Measurements from ENCODE around the gene TXN. TPM values are rescaled to one million over a fixed set of nuclear protein-coding genes. Genes with fewer than 3 reads are reported as not detected.
A peak's percentile ranks its signal among the peaks of the same experiment; 100 is the strongest.

Gene TXN
- total RNA-seq: 100 to 1,000 TPM; 455 to 471 TPM
- polyA plus RNA-seq: 172 TPM

DNA sequence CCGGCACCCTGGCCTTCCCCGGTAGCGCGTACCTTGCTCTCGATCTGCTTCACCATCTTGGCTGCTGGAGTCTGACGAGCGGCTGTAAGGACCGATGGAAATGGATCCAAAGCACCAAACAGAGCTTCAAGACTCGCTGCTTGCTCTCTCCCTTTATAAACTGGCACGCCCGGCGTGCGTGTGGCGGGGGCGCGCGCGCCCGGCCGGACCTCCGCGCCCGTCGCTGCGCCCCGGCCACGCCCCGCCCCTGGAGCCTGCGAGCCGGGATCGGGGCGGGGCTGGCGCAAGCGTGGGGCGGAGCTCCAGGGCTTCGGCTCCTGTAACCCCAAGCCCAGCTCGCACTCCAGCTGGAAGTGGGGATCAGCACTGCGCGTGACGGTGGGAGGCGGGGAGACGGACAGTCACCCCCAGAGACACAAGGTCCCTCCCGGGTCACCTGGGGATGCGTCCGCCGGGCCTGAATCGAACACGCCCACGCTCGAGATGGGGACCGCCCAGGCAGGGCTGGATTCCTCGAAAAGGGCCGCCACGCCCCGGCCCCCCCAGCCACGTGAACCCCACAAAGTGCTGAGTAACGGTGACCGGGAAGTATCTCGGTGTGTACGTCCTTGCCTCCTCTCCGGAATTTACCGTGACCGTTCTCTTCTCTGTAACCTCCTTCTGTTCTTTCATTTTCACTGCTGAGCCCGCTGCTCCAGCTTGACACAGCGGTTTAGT is at the start of gene TXN:
Gene TXN (minus strand): TSS at position 128 of the 717 bp plus-strand sequence. CDS start 72 bp downstream, at position 56.
- Histone ChIP-seq H3K4me1 (ENCODE audit: insufficient read depth, low read length) (peaks cover 19% of the 10 kb centered on the region), H3K36me3 (ENCODE audit: insufficient read depth, low read length) (no peaks in the 10 kb centered on the region), H3K27ac (ENCODE audit: low read depth, low read length) (peak within 1 kb of the TSS; percentile 78), H3K27me3 (ENCODE audit: insufficient read depth, low read length, poor library complexity, severe bottlenecking) (no peaks in the 10 kb centered on the region), H3K9me3 (ENCODE audit: low read length) (no peaks in the 10 kb centered on the region), H3K4me3 (ENCODE audit: low read length) (peak within 1 kb of the TSS; percentile 82)
- H3K9me3 Mint-ChIP-seq: no peaks in the 10 kb centered on the region
- ChIA-PET POLR2A (interaction anchor here (0.7 to 0.8 kb wide), 3 partner anchors 17 to 1232 kb away, joined by 3 to 6 read pairs (median 4); no protein-coding TSS in a partner anchor), CTCF (interaction anchor here (1.6 kb wide), 1 partner anchor 40 kb away, joined by 4 read pairs; no protein-coding TSS in a partner anchor)
- H3K4me1 Mint-ChIP-seq: peaks cover 26 to 46% (median 42%) of the 10 kb centered on the region in 3 donors
- peaks cover 0 to 10% (median 0%) of the 10 kb centered on the region in 3 donors for H3K36me3 Mint-ChIP-seq
- H3K4me3 Mint-ChIP-seq: peak within 1 kb of the TSS; percentile 90 to 98 (median 97)
- peaks cover 0 to 2% of the 10 kb centered on the region in 2 donors for H3K27me3 Mint-ChIP-seq
- peak within 1 kb of the TSS; percentile 88 to 98 (median 94) for H3K27ac Mint-ChIP-seq
- peak; percentile 67 to 81 (median 77) for DNase-seq

DNA sequence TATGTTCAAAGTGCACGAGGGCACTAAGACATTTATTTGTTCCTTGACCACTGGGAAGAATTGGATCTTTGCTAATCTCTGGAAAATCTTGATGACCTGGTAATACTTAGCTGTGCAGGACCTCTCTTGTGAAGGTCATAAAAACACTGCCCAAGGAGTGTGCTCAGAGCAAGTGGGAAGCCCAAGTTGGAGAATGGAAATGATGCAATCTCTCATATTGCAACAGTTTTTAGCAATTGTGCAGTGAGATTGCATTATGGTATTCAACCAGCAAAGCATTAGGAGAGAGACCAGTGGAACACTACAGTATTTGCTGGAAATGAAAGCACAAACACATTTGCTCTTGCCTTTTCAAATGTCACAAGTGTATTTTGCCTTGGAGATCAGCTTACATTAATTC is 46.8 kb upstream of the TXN start:
- CTCF ChIA-PET: no interaction called here
- Histone ChIP-seq H3K27ac (ENCODE audit: low read depth, low read length) (no peak overlapping the region), H3K27me3 (ENCODE audit: insufficient read depth, low read length, poor library complexity, severe bottlenecking) (no peaks in the 10 kb centered on the region), H3K9me3 (ENCODE audit: low read length) (no peaks in the 10 kb centered on the region), H3K36me3 (ENCODE audit: insufficient read depth, low read length) (no peaks in the 10 kb centered on the region), H3K4me1 (ENCODE audit: insufficient read depth, low read length) (no peaks in the 10 kb centered on the region), H3K4me3 (ENCODE audit: low read length) (no peak overlapping the region)
- POLR2A ChIA-PET: no interaction called here
- peaks cover 11 to 41% of the 10 kb centered on the region in 2 donors for H3K27me3 Mint-ChIP-seq
- H3K9me3 Mint-ChIP-seq: no peaks in the 10 kb centered on the region
- H3K27ac Mint-ChIP-seq: no peak overlapping the region
- no peak for DNase-seq
- no peaks in the 10 kb centered on the region for H3K36me3 Mint-ChIP-seq
- H3K4me3 Mint-ChIP-seq: no peak overlapping the region
- H3K4me1 Mint-ChIP-seq: no peaks in the 10 kb centered on the region

DNA sequence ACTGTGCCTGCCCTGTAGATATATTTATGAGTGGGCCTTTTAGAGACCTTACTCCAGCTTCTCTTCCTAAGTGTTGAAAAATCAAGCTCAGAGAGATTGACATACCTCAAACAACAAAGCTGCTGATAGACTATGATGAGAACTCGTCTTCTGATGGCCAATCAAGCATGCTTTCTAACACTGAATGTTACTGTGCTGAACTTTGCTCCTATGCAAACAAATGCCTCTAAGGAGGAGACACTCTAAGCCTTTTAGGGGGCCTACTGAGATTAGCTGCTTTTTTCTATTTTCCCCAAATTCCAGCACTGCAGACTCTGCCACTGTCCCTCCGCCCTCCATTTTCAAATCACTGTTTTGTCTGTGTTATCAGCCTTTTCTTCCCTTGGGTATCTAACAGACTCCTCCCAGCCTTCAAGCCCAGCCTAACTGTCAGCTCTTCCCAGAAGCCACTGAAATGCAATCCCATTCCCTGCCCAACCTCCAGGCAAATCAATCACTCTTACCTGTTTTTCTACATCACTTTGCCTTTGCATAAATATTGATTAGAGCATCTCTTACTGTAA is 41.8 kb upstream of the TXN start:
- Histone ChIP-seq H3K9me3 (ENCODE audit: low read length) (no peaks in the 10 kb centered on the region), H3K4me3 (ENCODE audit: low read length) (no peak overlapping the region), H3K27ac (ENCODE audit: low read depth, low read length) (no peak overlapping the region), H3K4me1 (ENCODE audit: insufficient read depth, low read length) (no peaks in the 10 kb centered on the region), H3K27me3 (ENCODE audit: insufficient read depth, low read length, poor library complexity, severe bottlenecking) (no peaks in the 10 kb centered on the region), H3K36me3 (ENCODE audit: insufficient read depth, low read length) (no peaks in the 10 kb centered on the region)
- H3K27ac Mint-ChIP-seq: no peak overlapping the region
- H3K9me3 Mint-ChIP-seq: no peaks in the 10 kb centered on the region
- H3K27me3 Mint-ChIP-seq: peaks cover 9 to 29% of the 10 kb centered on the region in 2 donors
- POLR2A ChIA-PET: no interaction called here
- H3K4me1 Mint-ChIP-seq: no peaks in the 10 kb centered on the region
- DNase-seq: no peak
- no peak overlapping the region for H3K4me3 Mint-ChIP-seq
- CTCF ChIA-PET: interaction anchor here (1.5 kb wide), 1 partner anchor 13 kb away, joined by 3 read pairs; no protein-coding TSS in a partner anchor
- no peaks in the 10 kb centered on the region for H3K36me3 Mint-ChIP-seq

DNA sequence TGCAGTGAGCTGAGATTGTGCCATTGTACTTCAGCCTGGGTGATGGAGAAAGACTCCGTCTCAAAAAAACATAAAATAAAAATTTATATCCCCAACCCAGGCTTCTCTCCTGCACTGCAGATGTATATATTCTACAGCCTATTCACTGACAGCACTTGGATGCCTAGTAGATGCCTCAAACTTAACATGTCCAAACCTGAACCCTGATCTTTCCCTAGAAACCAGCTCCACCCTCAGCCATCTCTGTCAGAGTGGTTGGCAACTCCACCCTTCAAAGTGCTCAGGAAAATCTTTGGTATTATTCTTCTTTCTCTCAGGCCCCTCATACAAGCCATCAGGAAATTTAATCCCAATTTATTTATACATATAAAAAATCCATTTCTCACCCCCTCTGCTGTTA is 36.9 kb upstream of the TXN start:
- Histone ChIP-seq H3K4me1 (ENCODE audit: insufficient read depth, low read length) (no peaks in the 10 kb centered on the region), H3K27ac (ENCODE audit: low read depth, low read length) (no peak overlapping the region), H3K27me3 (ENCODE audit: insufficient read depth, low read length, poor library complexity, severe bottlenecking) (no peaks in the 10 kb centered on the region), H3K36me3 (ENCODE audit: insufficient read depth, low read length) (no peaks in the 10 kb centered on the region), H3K4me3 (ENCODE audit: low read length) (no peak overlapping the region), H3K9me3 (ENCODE audit: low read length) (no peaks in the 10 kb centered on the region)
- no peak for DNase-seq
- POLR2A ChIA-PET: no interaction called here
- CTCF ChIA-PET: no interaction called here
- H3K36me3 Mint-ChIP-seq: no peaks in the 10 kb centered on the region
- no peaks in the 10 kb centered on the region for H3K4me1 Mint-ChIP-seq
- H3K27me3 Mint-ChIP-seq: peaks cover 0 to 7% of the 10 kb centered on the region in 2 donors
- H3K4me3 Mint-ChIP-seq: no peak overlapping the region
- H3K9me3 Mint-ChIP-seq: no peaks in the 10 kb centered on the region
- no peak overlapping the region for H3K27ac Mint-ChIP-seq

DNA sequence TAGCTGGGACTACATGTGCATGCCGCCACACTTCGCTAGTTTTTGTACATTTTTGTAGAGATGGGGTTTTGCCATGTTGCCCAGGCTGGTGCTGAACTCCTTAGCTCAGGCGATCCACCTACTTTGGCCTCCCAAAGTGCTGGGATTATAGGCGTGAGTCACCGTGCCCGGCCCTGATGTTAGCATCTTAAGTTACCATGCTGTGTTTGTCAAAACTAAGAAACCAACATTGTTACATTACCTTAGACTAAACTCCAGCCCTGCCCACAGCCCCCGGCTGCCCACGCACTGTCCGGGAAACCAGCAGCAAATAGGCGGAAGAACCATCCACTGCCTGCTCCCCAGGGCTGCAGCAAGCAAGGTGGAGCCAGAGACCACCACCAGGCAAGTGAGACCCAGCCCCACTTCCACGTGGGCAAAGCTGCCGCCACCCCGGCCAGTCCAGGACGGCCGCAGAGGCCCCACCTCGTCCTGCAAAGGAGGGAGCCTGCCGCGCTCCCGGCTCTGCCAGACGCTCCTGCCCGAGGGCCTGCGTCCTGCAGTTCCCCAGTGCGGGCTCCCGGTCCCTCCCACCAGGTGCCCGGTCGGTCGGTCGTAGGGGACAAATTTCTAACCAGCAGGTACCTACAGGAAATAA is 35.7 kb upstream of the TXN start:
- H3K36me3 ChIP-seq (ENCODE audit: insufficient read depth, low read length): no peaks in the 10 kb centered on the region
- no peak for DNase-seq
- Mint-ChIP-seq H3K4me3 (no peak overlapping the region), H3K4me1 (no peaks in the 10 kb centered on the region), H3K27me3 (peaks cover 0 to 7% of the 10 kb centered on the region in 2 donors), H3K36me3 (no peaks in the 10 kb centered on the region), H3K9me3 (no peaks in the 10 kb centered on the region), H3K27ac (no peak overlapping the region)
- H3K4me3 ChIP-seq (ENCODE audit: low read length): no peak overlapping the region
- ChIA-PET POLR2A (no interaction called here), CTCF (no interaction called here)
- H3K4me1 ChIP-seq (ENCODE audit: insufficient read depth, low read length): no peaks in the 10 kb centered on the region
- H3K27ac ChIP-seq (ENCODE audit: low read depth, low read length): no peak overlapping the region
- no peaks in the 10 kb centered on the region for H3K27me3 ChIP-seq (ENCODE audit: insufficient read depth, low read length, poor library complexity, severe bottlenecking)
- no peaks in the 10 kb centered on the region for H3K9me3 ChIP-seq (ENCODE audit: low read length)

DNA sequence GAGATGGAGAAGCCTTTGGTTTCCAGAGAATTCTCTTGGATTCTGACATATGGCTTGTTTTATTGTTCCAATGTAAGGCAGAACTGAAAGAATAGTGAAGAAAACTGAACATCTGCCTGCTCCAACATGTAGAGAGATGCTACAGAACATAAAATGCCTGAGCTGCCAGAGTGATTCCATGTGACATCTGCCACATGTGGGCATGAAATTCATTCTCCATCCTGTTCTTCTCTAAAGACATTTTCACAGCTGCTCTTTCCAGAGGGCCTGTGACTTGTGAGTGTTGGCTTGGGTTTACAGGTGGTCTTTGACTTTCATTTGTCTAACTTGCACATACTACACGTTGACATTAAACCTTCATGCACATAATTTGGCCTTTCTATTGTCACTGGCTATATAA is 33.7 kb upstream of the TXN start:
- Mint-ChIP-seq H3K4me1 (no peaks in the 10 kb centered on the region), H3K27me3 (peaks cover 2 to 10% of the 10 kb centered on the region in 2 donors), H3K9me3 (no peaks in the 10 kb centered on the region), H3K36me3 (no peaks in the 10 kb centered on the region), H3K27ac (no peak overlapping the region), H3K4me3 (no peak overlapping the region)
- Histone ChIP-seq H3K4me1 (ENCODE audit: insufficient read depth, low read length) (no peaks in the 10 kb centered on the region), H3K27me3 (ENCODE audit: insufficient read depth, low read length, poor library complexity, severe bottlenecking) (no peaks in the 10 kb centered on the region), H3K36me3 (ENCODE audit: insufficient read depth, low read length) (no peaks in the 10 kb centered on the region), H3K4me3 (ENCODE audit: low read length) (no peak overlapping the region), H3K9me3 (ENCODE audit: low read length) (no peaks in the 10 kb centered on the region), H3K27ac (ENCODE audit: low read depth, low read length) (no peak overlapping the region)
- CTCF ChIA-PET: no interaction called here
- POLR2A ChIA-PET: no interaction called here
- DNase-seq: no peak

DNA sequence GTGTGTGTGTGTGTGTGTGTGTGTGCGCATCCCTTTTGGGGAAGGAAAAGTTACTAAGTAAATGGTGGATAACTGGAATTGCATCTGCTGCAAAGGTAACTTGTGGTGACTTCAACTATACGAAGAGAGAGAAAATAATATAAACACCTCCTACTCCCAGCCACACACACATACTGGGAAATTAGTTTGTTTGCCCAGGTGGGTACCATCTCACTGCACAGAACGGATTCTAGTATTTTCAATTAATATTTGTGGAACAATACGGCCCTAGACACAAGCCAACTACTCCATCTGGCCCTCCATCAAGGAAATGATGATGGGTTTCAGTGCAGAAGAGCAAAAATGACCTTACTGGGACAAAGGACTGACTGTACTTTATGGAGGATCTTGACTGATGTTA is 32.2 kb upstream of the TXN start:
- Histone ChIP-seq H3K36me3 (ENCODE audit: insufficient read depth, low read length) (no peaks in the 10 kb centered on the region), H3K4me3 (ENCODE audit: low read length) (no peak overlapping the region), H3K27ac (ENCODE audit: low read depth, low read length) (no peak overlapping the region), H3K27me3 (ENCODE audit: insufficient read depth, low read length, poor library complexity, severe bottlenecking) (no peaks in the 10 kb centered on the region), H3K9me3 (ENCODE audit: low read length) (no peaks in the 10 kb centered on the region), H3K4me1 (ENCODE audit: insufficient read depth, low read length) (no peaks in the 10 kb centered on the region)
- H3K36me3 Mint-ChIP-seq: no peaks in the 10 kb centered on the region
- ChIA-PET CTCF (no interaction called here), POLR2A (no interaction called here)
- H3K4me1 Mint-ChIP-seq: no peaks in the 10 kb centered on the region
- H3K9me3 Mint-ChIP-seq: peaks cover 0 to 1% (median 0%) of the 10 kb centered on the region in 5 donors
- H3K4me3 Mint-ChIP-seq: no peak overlapping the region
- H3K27ac Mint-ChIP-seq: peak overlapping the region in 1 of 8 donors; percentile 16
- peaks cover 2 to 10% of the 10 kb centered on the region in 2 donors for H3K27me3 Mint-ChIP-seq
- no peak for DNase-seq

DNA sequence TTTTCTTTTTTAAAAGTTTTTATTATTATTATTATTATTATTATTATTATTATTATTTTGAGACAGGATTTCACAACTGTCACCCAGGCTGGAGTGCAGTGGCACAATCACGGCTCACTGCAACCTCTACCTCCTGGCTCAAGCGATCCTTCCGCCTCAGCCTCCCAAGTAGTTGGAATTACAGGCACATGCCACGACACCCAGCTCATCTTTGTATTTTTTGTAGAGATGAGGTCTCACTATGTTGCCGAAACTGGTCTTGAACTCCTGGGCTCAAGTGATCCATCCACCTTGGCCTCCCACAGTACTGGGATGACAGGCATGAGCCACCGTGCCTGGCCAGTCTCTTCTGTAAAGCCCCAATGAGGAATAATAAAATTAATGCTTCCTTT is 31.0 kb upstream of the TXN start:
- Histone ChIP-seq H3K4me1 (ENCODE audit: insufficient read depth, low read length) (no peaks in the 10 kb centered on the region), H3K9me3 (ENCODE audit: low read length) (no peaks in the 10 kb centered on the region), H3K4me3 (ENCODE audit: low read length) (no peak overlapping the region), H3K27ac (ENCODE audit: low read depth, low read length) (no peak overlapping the region), H3K36me3 (ENCODE audit: insufficient read depth, low read length) (no peaks in the 10 kb centered on the region), H3K27me3 (ENCODE audit: insufficient read depth, low read length, poor library complexity, severe bottlenecking) (no peaks in the 10 kb centered on the region)
- no peak overlapping the region for H3K4me3 Mint-ChIP-seq
- no peaks in the 10 kb centered on the region for H3K4me1 Mint-ChIP-seq
- H3K9me3 Mint-ChIP-seq: peaks cover 0 to 1% (median 0%) of the 10 kb centered on the region in 5 donors
- no peak for DNase-seq
- no peak overlapping the region for H3K27ac Mint-ChIP-seq
- CTCF ChIA-PET: no interaction called here
- POLR2A ChIA-PET: no interaction called here
- no peaks in the 10 kb centered on the region for H3K36me3 Mint-ChIP-seq
- peaks cover 5 to 14% of the 10 kb centered on the region in 2 donors for H3K27me3 Mint-ChIP-seq
